Dermis blood vessel endothelial cell (primary cell): Measurements from ENCODE around the gene NKD2. TPM values are rescaled to one million over a fixed set of nuclear protein-coding genes. Genes with fewer than 3 reads are reported as not detected.

ENCODE experiments used
- DNase-seq: peaks from one replicate; pipeline ENCODE4 v3.0.0; 2010
- total RNA-seq: library from RNA; depleted of rRNA; stranded (reverse); fragments of >200 nt; gene quantifications from 2 replicates; pipeline ENCODE4 v1.2.3, GENCODE V29; 2014

The NKD2 gene
- total RNA-seq, 1 donor from 2014 or later = 0.17 TPM

GRCh38 chr5:1047332-1047965 is 38.8 kb downstream of the NKD2 start:
- no peak for DNase-seq

DNA sequence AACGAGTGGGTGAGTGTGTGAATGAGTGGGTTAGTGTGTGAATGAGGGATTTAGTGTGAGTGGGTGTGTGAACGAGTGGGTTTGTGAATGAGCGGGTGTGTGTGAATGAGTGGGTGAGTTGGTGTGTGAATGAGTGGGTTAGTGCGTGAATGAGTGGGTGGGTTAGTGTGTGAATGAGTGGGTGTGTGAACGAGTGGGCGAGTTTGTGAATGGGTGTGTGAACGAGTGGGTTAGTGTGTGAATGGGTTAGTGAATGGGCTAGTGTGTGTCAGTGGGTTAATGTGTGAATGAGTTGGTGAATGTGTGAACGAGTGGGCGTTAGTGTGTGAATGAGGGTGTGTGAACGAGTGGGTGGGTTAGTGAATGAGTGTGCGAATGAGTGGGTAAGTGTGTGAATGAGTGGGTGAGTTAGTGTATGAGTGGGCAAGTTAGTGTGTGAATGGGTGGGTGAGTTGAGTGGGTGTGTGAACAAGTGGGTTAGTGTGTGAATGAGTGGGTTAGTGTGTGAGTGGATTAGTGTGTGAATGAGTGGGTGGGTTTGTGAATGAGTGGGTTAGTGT is 39.6 kb downstream of the NKD2 start:
- no peak for DNase-seq

GRCh38 chr5:1048861-1049838 is 40.5 kb downstream of the NKD2 start:
- no peak for DNase-seq

DNA sequence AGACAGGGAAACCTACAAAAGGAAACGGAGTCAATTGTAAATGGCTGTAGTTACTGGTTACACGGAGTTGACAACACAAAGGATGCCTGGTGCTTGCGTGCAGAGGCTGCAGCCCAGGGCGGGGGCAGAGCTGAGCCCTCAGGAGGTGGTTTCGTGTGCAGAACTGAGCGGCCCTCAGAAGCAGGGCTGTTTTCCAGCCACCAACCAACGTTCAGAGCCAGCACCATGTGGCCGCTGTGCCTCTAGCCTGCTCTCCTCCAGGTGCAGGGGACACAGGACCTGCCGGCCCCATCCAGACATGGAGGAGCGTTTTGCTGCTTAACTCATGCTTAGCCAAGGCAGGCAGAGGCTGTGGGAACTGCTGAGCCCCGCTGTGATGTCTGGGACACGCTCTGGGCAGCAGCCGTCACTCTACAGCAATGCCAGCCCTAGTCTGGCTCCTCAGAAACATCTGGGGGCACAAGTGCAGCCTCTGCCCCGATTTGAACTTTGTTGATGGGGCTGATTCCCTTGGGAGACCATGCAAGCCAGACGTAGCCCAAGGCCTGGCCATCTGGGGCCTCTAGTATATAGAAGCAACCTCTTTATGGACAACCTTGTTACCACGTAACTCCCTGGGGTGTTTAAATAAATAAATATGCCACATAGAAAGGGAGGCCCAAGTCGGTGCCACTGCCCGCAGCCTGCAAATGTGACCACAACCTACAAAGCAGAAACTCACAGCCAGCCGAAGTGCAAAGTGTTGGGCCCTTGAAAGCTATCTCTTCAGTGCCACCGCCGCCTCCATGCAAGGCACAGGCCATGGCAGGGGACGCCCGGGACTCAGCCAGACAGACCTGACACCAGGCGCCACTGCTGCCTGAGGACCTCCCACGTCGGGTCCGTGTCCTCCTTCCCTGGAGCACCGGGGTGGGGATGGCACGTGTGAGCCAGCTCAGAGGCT is 42.1 kb downstream of the NKD2 start:
- DNase-seq = no peak

GRCh38 chr5:1051366-1051720 is 42.7 kb downstream of the NKD2 start:
- DNase-seq = no peak

- no peak for DNase-seq
Measured at GRCh38 chr5:1052076-1052475, 43.5 kb downstream of the NKD2 start.

DNA sequence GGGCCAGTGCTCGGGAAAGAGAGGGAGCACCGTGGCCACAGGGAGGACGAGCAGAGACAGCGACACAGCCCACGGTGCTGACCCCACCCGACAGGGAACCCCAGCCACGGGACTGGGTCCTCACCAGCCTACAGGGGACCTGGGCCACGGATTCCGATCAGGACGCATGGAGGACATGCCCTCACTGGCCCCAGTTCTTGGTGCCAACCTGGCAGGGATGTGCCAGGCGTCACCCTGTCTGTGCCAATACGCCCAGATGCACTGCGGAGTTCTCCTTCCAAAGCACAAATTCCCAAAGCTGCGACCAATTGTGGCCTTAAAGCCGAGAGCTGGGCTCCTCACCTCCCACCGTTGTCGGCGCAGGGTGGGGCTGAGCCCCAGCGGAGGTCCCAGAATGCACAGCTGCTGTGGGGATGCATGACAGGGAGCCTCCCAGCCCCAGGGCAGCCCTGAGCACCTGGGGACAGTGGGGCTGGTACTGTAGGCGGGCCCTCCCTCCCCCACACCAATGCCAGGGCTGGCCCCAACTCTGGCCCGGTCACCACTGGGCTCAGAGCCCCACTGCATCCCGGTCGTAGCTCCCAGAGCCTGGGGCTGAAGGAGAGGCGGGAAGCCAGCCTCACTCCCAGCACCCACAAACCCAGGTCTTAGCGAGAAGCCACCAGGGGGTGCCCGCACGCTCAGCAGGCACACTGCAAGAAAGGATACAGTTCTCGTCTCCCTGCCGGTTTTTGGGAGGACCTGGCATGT is 44.2 kb downstream of the NKD2 start:
- DNase-seq = no peak

GRCh38 chr5:1053391-1054017 is 44.9 kb downstream of the NKD2 start:
- no peak for DNase-seq

DNA sequence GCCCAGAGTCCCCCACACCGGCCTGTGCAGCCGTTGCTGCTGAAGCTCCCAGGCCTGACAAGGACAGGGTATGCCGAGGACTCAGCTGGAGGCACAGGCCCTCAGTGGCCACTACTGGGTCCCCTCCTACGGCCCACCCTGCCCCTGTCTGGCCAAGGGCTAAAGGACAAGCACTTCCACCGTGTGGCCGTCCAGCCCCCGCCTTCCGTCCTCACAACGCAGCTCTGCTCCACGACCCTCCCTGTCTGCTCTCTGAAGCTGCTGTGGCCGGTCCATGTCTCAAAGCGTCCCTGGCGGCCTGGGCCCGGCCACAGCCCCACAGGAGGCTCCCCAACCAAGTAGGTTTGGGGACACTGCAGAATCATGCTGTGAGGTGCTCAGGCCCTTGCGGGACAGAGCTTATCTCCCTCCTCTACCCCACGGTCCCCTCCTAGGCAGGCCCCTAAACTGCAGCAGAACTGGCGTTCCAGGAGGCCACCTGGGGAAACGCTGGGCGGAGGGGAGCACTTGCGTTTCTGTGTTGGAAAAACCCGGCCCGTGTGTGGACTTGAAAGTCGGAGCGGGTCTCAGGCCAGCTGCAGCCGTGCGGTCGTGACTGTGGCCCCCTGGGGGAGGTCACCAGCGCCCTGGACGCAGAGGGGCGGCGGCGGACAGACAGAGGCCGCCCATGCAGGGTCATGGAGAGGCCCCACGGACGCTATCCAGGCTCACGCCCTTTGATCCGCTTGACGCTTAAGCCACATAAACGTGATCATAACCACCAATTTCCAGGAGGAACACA is 45.6 kb downstream of the NKD2 start:
- DNase-seq = no peak

DNA sequence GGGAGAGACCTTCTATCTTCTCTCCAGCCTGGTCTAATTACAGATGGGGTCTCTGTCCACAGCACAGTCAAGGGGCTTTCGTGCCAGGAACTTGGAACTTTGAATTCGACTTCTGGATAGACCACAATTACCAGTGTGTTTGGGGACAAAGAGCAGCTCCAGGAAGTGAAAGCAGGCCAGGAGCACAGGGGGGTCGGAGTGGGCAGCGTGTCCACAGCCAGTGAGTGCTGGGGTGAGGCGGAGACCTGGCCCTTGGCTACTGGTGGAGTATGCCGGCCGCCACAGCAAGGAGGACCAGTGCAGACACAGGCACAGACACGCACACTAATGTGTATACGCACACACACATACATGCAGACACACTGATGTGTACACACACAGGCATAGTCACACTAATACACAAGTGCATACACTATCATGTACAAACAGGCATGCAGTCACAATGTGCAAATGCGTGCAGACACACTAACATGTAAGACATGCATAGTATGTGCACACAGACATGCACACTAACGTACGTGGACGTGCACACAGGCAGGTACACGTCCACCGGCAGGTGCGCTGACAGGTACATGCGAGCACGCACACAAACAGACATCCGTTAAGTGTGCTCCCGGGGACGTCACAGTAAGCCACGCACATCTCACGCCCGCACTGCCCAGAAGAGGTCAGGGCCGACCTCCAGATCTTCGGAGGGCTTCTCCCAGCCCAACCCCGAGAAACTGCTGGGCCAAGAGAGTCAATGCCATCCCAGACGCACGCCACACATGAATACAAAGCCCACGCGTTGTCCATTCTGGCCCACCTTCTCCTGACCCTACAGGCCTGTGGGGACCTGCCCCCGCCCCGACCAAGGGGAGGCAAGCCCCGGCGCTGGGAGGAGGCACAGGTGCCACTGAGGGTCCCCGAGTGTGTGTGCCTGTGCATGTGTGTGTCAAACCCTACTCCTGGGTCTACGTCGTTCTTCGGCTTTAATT is 46.5 kb downstream of the NKD2 start:
- no peak for DNase-seq

DNA sequence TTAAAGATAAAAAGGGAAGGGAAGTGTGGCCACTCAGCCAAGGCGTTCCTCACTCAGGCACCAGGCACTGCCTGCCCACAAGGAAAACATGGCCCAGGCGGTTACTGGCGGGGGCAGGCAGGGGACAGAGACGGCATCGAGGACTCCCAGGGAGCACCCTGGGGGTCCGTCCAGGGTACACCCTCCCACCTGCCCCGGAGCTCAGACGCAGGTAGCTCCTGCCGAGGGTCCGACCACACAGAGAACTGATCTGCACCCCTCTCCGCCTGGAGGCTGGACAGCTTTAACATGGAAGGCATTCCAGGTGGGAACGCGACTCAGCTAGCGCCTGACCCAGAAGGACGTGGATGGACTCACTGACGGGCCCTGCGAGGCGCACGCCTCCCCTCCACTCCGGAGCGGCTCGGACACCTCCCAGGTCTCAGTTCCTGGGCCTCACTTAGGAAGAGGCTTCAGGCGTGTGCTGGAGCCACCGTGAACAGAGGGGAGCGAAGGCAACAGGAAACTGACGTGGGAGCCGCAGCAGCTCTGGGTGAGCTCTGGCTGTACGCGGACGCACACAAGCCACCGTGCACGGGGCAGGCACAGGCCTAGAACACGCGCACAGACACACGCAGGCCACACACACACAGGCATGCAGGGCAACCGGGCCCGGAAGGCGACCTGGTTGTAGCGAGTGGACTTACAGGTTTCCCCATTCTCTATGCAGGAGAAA is 47.5 kb downstream of the NKD2 start:
- DNase-seq = no peak

DNA sequence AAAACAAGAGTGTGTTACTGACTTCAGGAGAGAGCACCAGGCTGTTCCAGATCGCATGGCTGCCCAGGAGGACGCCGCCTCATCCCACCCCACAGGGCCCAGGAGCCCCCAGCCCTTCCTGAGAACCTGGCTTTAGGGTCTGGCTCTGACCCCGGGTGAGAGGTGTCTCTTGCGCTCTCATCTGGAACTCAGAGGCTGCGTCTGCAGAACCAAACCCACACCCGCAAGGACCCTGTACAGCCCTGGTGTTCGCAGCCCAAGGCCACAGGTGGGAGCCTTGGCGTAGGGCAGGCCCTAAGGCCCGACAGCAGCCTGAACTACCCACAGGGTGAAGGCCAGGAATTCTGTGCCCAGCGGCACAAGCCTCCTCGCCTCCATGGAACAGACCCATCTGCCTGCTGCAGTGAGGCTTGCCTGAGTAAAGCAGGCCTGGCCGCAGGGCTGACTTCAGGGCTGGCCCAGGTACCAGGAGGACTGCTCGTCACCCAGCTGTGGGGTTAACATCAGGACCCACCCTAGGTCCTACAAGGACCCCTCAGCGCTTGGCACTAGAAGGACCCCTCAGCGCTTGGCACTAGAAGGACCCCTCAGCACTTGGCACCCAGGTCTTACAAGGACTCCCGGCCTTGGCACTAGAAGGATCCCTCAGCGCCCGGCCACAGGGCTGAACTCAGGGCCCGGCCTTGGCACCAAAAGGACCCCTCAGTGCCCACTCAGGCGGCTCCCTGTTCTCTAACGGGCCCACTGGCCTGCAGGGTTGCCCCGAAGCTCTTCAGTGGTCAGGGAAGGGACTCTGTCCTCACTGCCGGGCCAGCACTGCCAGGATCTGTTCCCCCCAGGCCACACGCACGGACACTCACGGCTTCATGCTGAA is 48.2 kb downstream of the NKD2 start:
- no peak for DNase-seq

GRCh38 chr5:1057485-1058082 is 49.0 kb downstream of the NKD2 start:
- DNase-seq = no peak

GRCh38 chr5:1058083-1058945 is 49.7 kb downstream of the NKD2 start:
- DNase-seq = no peak

GRCh38 chr5:1058988-1059883 is 50.6 kb downstream of the NKD2 start:
- no peak for DNase-seq
